ENCODE measurements around the gene TRPM7. TPM values are rescaled to one million over a fixed set of nuclear protein-coding genes. Genes with fewer than 3 reads are reported as not detected.

Gene TRPM7
- total RNA-seq, 1 donor from 2014 or later, result 34.5 TPM

- Mint-ChIP-seq H3K4me1 (ENCODE audit: low read depth) (no peaks in the 10 kb centered on the region), H3K36me3 (ENCODE audit: low read depth) (peaks cover 28% of the 10 kb centered on the region), H3K27ac (ENCODE audit: unreplicated experiment) (no peak overlapping the region), H3K9me3 (ENCODE audit: low read depth) (no peaks in the 10 kb centered on the region), H3K4me3 (ENCODE audit: unreplicated experiment) (no peak overlapping the region), H3K27me3 (ENCODE audit: low read depth) (no peaks in the 10 kb centered on the region)
- DNase-seq (ENCODE audit: low spot score), result no peak
- no peak for TF ChIP-seq CTCF (IDR thresholded peaks at IDR 0.05)
Observed at GRCh38 chr15:50655555-50655954, 31.0 kb downstream of the TRPM7 start.

- Mint-ChIP-seq H3K4me1 (ENCODE audit: low read depth) (no peaks in the 10 kb centered on the region), H3K27ac (ENCODE audit: unreplicated experiment) (no peak overlapping the region), H3K36me3 (ENCODE audit: low read depth) (peaks cover 33% of the 10 kb centered on the region), H3K27me3 (ENCODE audit: low read depth) (no peaks in the 10 kb centered on the region), H3K4me3 (ENCODE audit: unreplicated experiment) (no peak overlapping the region), H3K9me3 (ENCODE audit: low read depth) (no peaks in the 10 kb centered on the region)
- DNase-seq (ENCODE audit: low spot score), result no peak
- no peak for TF ChIP-seq CTCF (IDR thresholded peaks at IDR 0.05)
Observed at GRCh38 chr15:50653156-50653743, 33.3 kb downstream of the TRPM7 start.

GRCh38 chr15:50652671-50653070 lies 33.9 kb downstream of the TRPM7 start:
- no peak for TF ChIP-seq CTCF (IDR thresholded peaks at IDR 0.05)
- DNase-seq (ENCODE audit: low spot score), result no peak
- Mint-ChIP-seq H3K4me3 (ENCODE audit: unreplicated experiment) (no peak overlapping the region), H3K27ac (ENCODE audit: unreplicated experiment) (peak overlapping the region; percentile 23), H3K4me1 (ENCODE audit: low read depth) (no peaks in the 10 kb centered on the region), H3K27me3 (ENCODE audit: low read depth) (no peaks in the 10 kb centered on the region), H3K36me3 (ENCODE audit: low read depth) (peaks cover 33% of the 10 kb centered on the region), H3K9me3 (ENCODE audit: low read depth) (no peaks in the 10 kb centered on the region)

- no peaks in the 10 kb centered on the region for H3K4me1 Mint-ChIP-seq (ENCODE audit: low read depth)
- no peaks in the 10 kb centered on the region for H3K27me3 Mint-ChIP-seq (ENCODE audit: low read depth)
- no peak for DNase-seq (ENCODE audit: low spot score)
- peaks cover 26% of the 10 kb centered on the region for H3K36me3 Mint-ChIP-seq (ENCODE audit: low read depth)
- H3K4me3 Mint-ChIP-seq (ENCODE audit: unreplicated experiment), result no peak overlapping the region
- no peak for TF ChIP-seq CTCF (IDR thresholded peaks at IDR 0.05)
- H3K9me3 Mint-ChIP-seq (ENCODE audit: low read depth), result no peaks in the 10 kb centered on the region
- peak overlapping the region; percentile 13 for H3K27ac Mint-ChIP-seq (ENCODE audit: unreplicated experiment)
Observed at GRCh38 chr15:50641318-50641717, 45.3 kb downstream of the TRPM7 start.

- DNase-seq (ENCODE audit: low spot score), result no peak
- peaks cover 21% of the 10 kb centered on the region for H3K36me3 Mint-ChIP-seq (ENCODE audit: low read depth)
- H3K27ac Mint-ChIP-seq (ENCODE audit: unreplicated experiment), result no peak overlapping the region
- peaks cover 6% of the 10 kb centered on the region for H3K4me1 Mint-ChIP-seq (ENCODE audit: low read depth)
- TF ChIP-seq CTCF (IDR thresholded peaks at IDR 0.05), result no peak
- H3K27me3 Mint-ChIP-seq (ENCODE audit: low read depth), result no peaks in the 10 kb centered on the region
- H3K9me3 Mint-ChIP-seq (ENCODE audit: low read depth), result no peaks in the 10 kb centered on the region
- H3K4me3 Mint-ChIP-seq (ENCODE audit: unreplicated experiment), result no peak overlapping the region
Observed at GRCh38 chr15:50636146-50636545, 50.5 kb downstream of the TRPM7 start.
